HS-27A (cell line): ENCODE results near the gene CTNNA1.

Source experiments
- DNase-seq: peaks from one replicate; pipeline ENCODE4 v3.0.0-alpha.2; 2012; ENCODE audit warnings: low read depth, missing footprints

Gene CTNNA1

DNA sequence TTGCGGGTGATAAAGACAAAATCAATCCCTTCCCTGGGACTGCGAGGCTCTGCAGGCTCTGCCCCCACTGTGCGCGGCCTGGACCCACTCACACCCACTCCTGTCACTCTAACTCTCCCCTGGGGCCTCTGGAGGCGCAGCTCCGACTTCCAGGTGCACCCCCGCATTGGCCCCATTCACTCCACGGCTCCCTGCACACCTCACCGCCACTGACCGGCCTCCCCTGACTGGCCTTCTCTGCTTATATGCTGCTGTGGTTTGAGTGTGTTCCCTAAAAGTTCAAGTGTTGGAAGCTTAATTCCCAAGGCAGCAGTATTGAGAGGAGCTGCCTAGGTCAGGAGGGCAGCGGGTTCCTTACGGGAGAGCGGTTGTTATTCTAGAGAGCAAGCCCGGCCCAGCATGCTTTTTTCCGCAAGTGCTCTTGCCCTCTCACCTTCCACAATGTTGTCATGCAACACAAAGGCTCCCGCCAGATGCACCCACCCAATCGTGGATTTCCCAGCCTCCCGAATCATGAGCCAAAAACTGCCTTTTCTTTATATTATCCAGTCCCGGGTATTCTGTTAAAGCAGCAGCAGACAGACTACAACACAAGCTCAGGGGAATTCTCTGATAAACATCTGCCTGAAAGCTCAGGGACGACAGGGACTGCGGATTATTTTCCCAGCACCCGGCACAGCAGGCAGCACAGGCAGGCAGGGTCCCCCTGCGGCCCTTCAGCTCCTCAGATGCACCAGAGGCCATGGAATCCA lies 195.4 kb downstream of the CTNNA1 start:
- no peak for DNase-seq

- no peak for DNase-seq
Measured at GRCh38 chr5:138949223-138949574, 196.0 kb downstream of the CTNNA1 start.

DNA sequence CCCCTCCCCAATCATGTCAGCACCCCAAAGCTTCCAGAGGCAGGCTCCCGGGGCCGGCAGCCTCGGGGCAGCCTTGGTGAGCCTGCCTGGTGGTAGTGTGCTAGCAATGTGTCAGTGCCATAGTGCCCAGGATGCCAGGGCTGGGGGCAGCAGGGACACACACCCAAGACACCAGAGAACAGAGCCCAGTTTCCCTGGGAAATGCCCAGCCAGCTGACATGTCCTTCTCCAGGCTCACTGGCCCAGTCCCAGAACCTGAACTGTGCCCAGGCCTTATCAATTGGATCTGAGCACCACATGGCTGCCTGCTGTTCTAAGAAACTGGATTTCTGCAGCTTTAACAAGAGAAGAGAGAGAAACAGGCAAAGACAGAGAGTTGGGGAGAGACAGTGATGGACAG lies 196.8 kb downstream of the CTNNA1 start:
- DNase-seq = no peak

DNA sequence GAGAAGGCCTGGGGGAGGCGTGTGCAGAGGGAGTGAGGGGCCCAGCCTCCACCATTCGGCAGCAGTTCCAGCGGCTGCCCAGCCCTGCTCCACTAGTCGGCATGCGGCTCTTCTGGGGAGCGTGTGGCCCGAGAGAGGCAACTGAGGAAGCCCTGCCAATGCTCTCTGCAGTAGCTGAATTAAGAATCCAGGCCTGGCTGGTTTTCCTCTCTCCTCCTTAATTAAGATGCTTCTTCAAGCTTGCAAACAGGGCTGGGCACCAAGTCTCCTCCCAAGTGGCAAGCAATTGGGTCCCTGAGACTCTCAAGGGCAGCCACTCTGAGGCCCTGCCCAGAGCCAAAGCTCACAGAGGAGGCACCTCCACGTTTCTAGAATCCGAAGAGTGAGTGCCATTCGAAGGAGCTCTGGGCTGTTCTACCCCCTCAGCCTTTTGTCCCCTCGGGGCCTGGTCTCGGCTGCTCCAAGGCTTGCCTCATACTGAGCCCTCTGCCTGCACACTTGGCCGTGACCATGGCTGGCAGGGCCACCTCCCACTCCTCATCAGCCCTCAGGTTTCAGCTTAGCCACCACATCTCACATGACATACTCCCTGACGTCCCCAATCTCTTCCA lies 197.3 kb downstream of the CTNNA1 start:
- DNase-seq = no peak

- no peak for DNase-seq
Measured at GRCh38 chr5:138951091-138951985, 198.1 kb downstream of the CTNNA1 start.

DNA sequence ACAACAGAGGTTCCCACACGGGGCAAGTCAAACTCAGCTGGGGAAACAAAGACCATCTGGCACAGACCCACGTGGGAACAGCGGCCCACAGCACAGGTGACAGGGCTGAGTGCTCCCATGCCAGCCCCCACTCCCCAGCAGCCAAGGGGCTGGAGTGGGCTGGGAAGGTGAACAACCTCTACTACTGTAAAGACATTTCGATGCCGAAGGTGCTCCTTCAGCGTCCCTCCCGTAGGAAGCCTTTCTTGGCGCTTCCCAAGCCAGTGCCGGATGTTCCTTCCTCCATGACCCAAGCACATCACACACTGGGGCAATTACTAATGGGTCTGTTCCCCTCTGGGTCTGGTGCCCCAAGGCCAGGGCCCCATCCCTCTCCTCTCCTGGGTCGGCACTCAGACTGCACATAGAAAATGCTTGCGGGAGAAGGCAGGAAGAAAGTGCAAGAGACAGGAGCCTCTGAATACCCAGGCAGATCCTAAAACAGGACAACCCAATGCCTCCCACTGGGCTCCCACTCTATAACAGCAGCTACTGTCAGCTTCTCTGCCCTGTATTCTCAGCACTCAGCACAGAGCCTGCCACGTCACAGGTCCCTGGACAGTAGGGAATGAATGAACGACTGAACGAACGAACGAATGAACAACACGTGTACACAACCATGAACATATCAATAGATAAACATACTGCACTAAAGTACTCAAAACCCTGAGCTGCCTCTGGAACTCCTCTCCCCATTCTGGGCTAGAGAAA lies 198.9 kb downstream of the CTNNA1 start:
- no peak for DNase-seq

DNA sequence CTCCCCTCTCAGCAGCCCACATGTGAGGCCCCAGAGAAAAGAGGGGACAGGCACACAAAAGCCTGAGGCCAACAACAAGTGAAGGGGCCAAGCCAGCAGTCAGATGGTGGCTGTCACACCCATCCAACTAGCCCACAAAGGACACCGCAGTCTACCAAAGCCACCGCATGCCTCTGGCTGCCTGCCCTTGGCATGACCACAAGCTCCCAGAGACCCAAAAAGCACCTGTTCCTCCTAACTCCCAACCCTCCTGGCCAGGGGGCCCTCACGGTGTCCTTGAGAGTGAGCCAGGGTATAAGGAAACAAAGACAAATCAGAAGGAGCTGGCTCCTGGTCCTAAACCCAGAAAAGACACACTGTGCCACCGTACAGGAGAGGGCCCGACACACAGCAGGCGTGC lies 199.7 kb downstream of the CTNNA1 start:
- DNase-seq = no peak

GRCh38 chr5:138953387-138954256 lies 200.4 kb downstream of the CTNNA1 start:
- DNase-seq = no peak

- DNase-seq = no peak
Measured at GRCh38 chr5:138954257-138955012, 201.2 kb downstream of the CTNNA1 start.

DNA sequence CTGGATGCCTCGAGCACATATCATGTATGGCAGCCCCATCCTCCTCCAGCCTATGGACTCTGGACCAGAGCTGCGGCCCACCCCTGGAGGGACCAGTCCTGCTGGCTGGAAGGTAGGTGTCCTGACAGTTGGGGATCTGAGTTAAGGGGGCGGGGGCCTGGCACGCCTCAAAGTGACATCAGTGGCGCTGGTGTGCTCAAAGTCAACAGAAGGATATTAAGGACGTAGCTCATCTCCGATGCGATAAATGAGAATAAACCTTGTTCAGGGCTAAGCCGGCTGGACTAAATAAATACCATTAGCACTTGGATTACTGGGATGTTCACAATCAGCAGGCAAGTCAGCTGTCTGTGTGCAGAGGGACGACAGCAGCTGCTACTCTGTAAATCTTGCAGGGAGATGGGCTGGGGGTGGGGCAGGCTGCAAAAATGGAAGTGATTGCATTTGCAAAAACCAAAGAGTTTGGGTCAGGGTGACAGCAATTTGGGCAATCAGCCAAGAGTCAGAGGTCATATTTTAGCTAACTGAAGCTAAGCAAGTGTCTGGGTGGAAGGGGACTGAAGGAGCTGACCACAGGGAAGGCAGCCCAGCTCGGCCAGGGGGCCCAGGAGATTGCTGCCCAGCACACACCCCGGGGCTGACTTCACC lies 201.9 kb downstream of the CTNNA1 start:
- DNase-seq = no peak

DNA sequence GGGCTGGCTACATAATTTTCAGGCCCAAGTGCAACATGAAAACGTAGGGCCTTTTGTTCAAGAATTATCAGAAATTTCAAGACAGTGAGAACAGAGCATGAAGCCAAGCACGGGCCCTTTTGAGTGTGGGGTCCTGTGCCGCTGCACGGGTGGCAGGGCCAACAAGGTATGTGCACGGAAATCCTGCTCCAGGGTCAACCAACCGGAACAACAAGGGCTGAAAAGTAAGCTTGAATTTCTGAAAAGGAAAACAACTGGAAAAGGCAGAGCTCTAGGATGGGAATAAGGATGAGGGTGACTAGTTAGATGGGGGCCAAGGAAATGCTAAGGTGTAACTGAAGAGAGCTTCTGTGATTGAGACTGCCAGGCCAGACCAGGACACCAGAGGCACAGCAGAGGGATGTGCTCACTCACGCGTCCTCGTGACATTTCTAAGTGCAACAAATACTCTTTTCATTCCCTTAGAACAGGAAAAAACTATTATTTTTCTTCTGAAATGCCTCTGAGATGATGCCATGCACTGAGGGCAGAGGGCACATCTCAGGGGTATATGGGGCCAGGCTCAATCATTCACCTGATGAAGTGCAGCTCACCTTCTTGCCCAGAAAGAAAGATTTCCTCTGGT lies 202.6 kb downstream of the CTNNA1 start:
- DNase-seq = no peak

GRCh38 chr5:138956801-138957200 lies 203.6 kb downstream of the CTNNA1 start:
- no peak for DNase-seq

DNA sequence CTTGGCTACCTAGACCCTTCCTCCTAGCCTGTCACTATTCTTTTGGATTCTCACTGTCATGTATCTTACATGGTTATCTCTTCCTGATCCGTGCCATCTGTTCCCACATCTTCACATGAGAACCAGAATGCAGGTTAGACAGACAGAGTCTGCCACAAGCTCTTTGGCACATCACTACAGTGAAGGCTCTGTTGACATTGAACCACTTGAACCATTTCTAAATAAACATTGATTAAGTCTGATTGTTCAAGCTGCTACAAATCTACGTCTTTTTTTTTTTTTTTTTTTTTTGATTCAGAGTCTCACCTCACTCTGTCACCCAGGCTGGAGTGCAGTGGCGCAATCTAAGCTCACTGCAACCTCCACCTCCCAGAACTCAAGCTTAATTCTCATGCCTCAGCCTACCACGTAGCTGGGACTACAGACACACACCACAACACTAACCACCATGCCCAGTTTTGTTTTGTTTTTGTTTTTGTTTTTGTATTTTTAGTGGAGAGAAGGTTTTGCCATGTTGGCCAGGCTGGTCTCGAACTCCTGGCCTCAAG lies 207.0 kb downstream of the CTNNA1 start:
- no peak for DNase-seq

DNA sequence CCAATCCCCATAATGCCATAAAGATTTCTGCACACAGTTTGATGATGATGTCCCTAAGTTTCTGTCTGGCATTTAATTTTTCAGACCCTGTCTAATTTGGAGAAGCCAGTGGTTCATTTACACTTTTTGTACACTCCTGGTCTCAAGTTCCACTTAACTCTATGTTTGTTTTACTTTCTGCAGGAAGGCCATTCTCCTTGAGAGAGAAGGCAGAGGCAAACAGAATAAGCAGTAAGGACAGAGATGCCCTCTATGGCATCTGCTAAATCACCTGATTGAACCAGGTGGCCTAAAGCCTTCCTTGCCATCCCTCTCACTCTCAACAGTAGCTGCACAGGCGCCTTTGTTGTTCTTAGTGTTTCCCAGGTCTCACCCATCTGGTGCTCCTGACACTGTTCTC lies 208.0 kb downstream of the CTNNA1 start:
- no peak for DNase-seq

DNA sequence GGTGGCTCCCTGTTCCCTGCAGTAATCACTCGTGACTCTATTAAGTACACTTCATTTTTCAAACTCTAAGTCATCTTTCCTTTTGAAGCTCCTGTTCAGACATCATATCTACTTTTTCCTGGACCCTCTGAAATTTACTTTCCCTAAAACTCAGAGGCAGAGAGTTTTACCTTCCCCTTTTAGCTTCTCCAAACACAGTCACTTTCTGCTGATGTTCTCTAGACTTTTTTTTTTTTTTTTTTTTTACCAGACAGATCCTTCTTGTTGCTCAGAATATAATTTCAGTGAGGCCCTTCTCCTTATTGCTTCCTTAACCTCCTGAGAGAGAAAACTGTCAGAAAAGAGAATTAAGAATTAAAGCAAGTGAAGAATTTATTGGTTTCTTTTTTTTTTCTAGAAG lies 208.5 kb downstream of the CTNNA1 start:
- DNase-seq = no peak

- DNase-seq = no peak
Measured at GRCh38 chr5:138962614-138963370, 209.6 kb downstream of the CTNNA1 start.

- DNase-seq = no peak
Measured at GRCh38 chr5:138963763-138964371, 210.6 kb downstream of the CTNNA1 start.

GRCh38 chr5:138964647-138965201 lies 211.5 kb downstream of the CTNNA1 start:
- DNase-seq = no peak
